NCI-H1694 treated with DMSO at 0.1 percent for 48 hours (cell line): ENCODE data around the gene AKR7A2.
A peak's percentile ranks its signal among the peaks of the same experiment; 100 is the strongest.

Experiments
- DNase-seq: peaks from one replicate; lab custom pipeline; 2025; lab: John Stamatoyannopoulos, UW

AKR7A2 gene

DNA sequence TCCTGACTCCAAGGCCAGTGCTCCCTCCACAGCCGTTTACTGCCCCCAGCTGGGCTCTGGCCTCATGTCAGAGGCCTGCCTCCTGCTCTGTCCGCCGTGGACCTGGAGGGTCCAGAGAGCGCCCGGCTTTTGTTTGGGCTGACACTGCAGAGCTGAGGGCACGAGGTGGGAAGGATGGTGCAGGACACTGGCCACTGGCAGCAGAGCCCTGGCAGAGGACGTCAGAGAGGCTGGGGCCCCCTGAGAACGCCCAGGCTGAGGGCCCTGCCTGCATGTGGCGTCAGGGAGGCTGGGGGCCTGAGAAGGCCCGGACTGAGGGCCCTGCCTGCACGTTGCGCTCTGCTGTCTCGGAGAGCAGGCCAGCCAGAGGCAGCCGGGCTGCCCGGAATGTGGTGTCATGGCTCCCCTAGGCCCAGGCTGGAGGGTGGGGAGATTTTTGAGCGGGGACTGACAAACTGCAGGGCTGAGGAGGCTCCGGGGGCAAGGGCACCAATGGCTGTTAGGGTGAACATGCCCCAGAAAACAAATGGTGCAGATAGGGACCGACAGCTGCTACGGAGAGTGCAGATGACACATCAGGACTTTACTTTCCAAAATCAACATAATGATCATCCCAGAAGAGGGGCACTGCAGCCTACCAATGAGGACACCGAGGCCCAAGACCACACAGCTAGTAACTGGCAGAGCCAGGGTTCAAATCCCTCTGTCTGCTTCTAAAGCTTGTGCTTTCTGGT is 31.8 kb upstream of the AKR7A2 start:
- no peak for DNase-seq

- no peak for DNase-seq
Observed at GRCh38 chr1:19342894-19343616, 31.1 kb upstream of the AKR7A2 start.

- no peak for DNase-seq
Observed at GRCh38 chr1:19342062-19342750, 30.3 kb upstream of the AKR7A2 start.

- peak; percentile 44 for DNase-seq
Observed at GRCh38 chr1:19341201-19342061, 29.5 kb upstream of the AKR7A2 start.

- DNase-seq = no peak
Observed at GRCh38 chr1:19340387-19340937, 28.5 kb upstream of the AKR7A2 start.

DNA sequence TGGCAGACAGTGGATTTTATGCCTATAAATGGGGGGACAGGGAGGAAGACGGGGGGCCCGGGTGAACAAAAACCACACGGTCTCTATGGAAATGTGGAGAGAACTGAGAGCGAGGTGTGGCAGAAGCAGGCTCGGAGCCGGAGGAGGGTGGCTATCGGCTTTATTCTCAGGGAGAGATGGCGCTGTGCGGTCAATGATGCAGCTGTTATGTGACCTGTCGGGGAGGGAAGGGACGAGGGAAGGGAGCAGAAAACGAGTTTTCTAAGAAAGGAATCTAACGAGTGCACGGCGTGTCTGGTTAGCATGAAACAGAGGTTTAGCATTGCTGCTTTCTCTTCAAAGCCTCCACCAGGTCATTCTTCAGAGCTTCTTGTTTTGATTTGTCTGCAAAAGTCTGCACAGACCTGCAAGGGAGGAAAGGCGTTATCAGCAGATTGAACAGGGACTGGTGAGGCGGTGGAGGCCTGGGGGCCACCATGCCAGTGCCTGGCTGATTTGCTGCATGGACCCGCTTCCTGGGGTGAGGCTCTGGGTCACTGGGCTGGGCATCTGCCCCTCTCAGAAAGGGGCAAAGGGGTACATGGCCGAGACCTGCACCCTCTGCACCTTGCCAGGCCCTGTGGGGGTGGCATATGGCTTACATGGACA is 27.4 kb upstream of the AKR7A2 start:
- DNase-seq = no peak

GRCh38 chr1:19338323-19338762 is 26.4 kb upstream of the AKR7A2 start:
- peak; percentile 48 for DNase-seq

GRCh38 chr1:19337289-19337688 is 25.3 kb upstream of the AKR7A2 start:
- no peak for DNase-seq

DNA sequence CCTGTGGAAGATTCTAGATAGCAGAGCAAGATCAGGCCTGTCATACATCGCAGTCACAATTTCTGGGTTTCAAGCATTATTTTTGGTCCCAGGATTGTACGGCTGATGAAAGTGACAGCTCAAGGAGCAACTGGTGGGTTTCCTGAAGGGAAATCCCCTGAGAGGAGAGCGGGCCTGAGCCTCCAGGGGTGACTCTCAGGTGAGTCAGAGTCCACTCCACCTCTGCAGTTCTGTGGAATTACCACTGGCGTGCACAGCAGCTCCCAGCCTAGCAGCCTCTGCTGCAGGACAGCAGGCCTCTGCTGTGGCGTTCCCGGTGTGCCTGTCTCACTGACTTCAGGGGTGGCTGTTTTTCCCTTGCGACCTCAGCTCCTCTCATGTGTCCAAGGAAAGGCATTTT is 24.6 kb upstream of the AKR7A2 start:
- no peak for DNase-seq

DNA sequence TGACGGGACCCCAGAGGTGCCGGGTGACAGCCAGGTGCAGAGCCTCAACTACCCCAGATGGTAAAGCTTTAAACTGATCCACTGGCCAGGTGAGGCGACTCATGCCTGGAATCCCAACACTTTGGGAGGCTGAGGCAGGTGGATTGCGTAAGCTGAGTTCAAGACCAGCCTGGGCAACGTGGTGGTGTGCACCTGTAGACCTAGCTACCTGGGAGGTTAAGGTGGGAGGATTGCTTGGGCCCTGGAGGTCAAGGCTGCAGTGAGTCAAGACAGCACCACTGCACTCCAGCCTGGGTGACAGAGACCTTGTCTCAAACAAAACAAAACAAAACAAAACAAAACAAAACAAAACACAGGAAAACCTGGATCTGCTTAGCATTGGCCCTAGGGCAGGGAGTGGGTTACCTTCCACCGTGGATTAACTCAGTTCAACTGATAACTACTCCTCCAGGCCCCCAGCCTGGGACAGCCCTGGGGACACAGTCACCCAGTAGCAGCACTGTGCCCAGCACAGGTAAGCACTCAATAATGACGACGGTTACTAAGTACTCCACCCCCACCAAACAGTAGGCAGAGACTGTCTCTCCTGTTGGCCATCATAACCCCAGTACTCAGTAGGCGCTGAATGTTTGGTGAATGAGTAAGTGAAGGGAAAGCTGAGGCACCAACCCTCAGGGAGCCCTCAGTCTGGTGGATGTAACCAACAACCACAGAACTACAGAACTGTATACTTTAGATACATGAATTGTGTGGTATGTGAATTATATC is 21.8 kb upstream of the AKR7A2 start:
- no peak for DNase-seq

GRCh38 chr1:19332832-19333231 is 20.9 kb upstream of the AKR7A2 start:
- no peak for DNase-seq

DNA sequence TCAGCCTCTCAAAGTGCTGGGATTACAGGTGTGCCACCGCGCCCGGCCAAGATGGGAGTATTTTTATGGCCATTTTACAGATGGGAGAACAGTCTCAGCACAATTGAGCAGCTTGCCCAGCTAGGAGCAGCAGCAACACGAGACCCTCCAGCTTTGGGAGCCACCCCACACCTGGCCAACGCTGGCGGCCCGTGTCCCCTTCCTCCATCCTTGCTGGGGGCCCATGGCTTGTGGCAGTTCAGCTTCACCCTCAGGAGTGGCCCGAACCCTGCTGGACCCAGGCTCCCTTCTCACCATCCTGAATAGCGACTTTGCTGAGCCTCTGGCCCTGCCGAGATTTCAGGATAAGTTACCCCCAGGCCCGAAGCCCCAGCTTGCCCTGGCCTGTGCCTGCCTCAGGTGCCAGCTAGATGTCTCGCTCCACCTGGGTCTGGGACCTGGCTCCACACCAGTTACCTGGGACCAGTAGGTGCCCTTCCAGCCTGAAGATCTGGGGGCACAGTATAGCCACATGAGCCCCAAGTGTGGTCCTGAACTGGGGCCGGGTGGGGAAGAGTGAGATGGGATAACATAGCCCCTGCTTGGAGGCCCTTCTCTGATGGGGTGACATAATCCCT is 19.4 kb upstream of the AKR7A2 start:
- DNase-seq = no peak

- DNase-seq = no peak
Observed at GRCh38 chr1:19330449-19331135, 18.6 kb upstream of the AKR7A2 start.

- no peak for DNase-seq
Observed at GRCh38 chr1:19329611-19330010, 17.7 kb upstream of the AKR7A2 start.

GRCh38 chr1:19329188-19329587 is 17.2 kb upstream of the AKR7A2 start:
- DNase-seq = no peak

DNA sequence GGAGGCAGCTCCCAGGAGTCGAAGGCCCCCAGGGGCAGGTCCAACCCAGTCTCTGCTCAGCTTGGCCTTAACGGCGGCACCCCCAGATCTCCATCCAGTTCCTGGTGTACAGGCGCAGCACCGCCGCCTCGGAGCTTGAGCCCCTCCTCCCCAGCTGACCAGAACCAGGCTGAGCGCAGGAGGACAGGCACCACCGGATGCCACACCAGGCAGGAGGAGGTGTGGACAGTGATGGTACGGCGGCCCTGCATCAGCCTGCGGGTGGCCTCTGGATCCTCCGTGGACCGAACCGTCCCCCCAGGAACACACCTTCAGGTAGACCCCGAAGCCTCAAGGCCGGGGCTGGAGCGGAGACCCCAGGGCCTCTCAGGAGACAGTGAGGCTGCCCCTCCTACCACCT is 16.5 kb upstream of the AKR7A2 start:
- no peak for DNase-seq

DNA sequence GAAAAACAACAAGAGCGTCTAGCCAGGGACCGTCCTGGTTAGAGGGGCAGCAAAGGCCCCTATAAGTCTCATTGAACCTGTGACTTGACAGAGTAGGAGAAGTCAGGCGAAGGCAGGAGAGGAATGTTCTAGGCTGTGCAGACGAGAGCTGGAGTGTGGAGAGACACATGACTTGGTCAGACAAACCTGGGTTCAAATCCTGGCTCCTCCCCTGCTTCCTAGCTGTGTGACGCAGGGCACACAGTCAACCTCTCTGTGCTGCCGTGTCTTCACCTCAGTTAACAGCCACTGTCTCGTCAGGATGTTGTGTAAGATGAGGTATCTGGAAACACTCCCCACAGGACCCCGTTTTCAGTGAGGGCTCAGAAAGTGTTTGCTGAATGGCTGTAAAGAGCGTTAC is 15.8 kb upstream of the AKR7A2 start:
- no peak for DNase-seq

DNA sequence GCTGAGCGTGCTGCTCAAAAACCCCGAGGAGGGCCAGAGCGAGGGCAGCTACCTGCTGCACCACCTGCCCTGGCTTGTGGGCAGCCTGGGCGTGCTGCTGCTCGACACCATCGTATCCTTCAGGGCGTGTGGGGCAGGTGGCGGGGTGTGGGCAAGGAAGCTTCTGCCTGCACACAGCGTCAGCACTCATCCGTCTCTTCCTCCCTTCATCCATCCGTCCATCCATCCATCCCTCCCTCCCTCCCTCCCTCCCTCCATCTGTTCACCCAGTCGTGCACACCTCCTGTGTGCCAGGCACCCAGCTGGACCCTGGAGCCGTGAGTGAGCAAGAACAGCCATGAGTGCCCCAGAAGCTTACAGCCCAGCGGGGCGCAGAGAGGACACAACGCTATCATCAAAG is 15.4 kb upstream of the AKR7A2 start:
- no peak for DNase-seq

GRCh38 chr1:19326748-19327065 is 14.8 kb upstream of the AKR7A2 start:
- DNase-seq = no peak
